GM23338 (cell line): ENCODE results near the gene MTAP. TPM values are rescaled to one million over a fixed set of nuclear protein-coding genes. Genes with fewer than 3 reads are reported as not detected.

Source experiments
- ATAC-seq: fragments of 200-7000 bp; cut with Tn5 transposase; 3 replicates; pipeline ENCODE4 v1.9.1; 2020
- DNase-seq: peaks from one replicate; pipeline ENCODE4 v3.0.0-alpha.2; 2015; ENCODE audit warnings: low spot score
- H2AFZ ChIP-seq: fragments of 200-600 bp; sonication (generic); 2 replicates; pipeline ENCODE4 v1.8.0; 2016; ENCODE audit warnings: antibody characterized with exemption, mild to moderate bottlenecking, moderate library complexity
- H3F3A ChIP-seq: fragments of 200-600 bp; sonication (generic); replicated peaks from 2 replicates; pipeline ENCODE4 v1.8.0; 2017; ENCODE audit warnings: antibody characterized with exemption, mixed run types, low read depth
- H3K27ac ChIP-seq: fragments of 200-600 bp; sonication (generic); 2 replicates; pipeline ENCODE4 v1.6.1; 2016; ENCODE audit warnings: low read depth
- H3K27me3 ChIP-seq: fragments of 200-600 bp; sonication (generic); 2 replicates; pipeline ENCODE4 v1.8.0; 2016; ENCODE audit warnings: mild to moderate bottlenecking, mixed run types, moderate library complexity; ENCODE audit not compliant: insufficient read depth
- H3K36me3 ChIP-seq: fragments of 200-600 bp; sonication (generic); 2 replicates; pipeline ENCODE4 v1.8.0; 2016; ENCODE audit warnings: mild to moderate bottlenecking; ENCODE audit not compliant: insufficient read depth
- H3K4me1 ChIP-seq: fragments of 200-600 bp; sonication (generic); 2 replicates; pipeline ENCODE4 v1.8.0; 2016; ENCODE audit warnings: mild to moderate bottlenecking, moderate library complexity; ENCODE audit not compliant: insufficient read depth
- H3K4me2 ChIP-seq: fragments of 200-600 bp; sonication (generic); 2 replicates; pipeline ENCODE4 v1.7.1; 2017; ENCODE audit warnings: mixed run types
- H3K4me3 ChIP-seq: fragments of 200-600 bp; sonication (generic); 2 replicates; pipeline ENCODE4 v1.6.1; 2016; ENCODE audit warnings: mixed run types
- H3K79me2 ChIP-seq: fragments of 200-600 bp; sonication (generic); replicated peaks from 2 replicates; pipeline ENCODE4 v1.8.0; 2017; ENCODE audit warnings: mild to moderate bottlenecking; ENCODE audit not compliant: insufficient read depth
- H3K9me2 ChIP-seq: fragments of 200-600 bp; sonication (generic); 2 replicates; pipeline ENCODE4 v1.8.0; 2017; ENCODE audit not compliant: insufficient read depth
- H4K20me1 ChIP-seq: fragments of 200-600 bp; sonication (generic); replicated peaks from 2 replicates; pipeline ENCODE4 v1.8.0; 2017; ENCODE audit warnings: mild to moderate bottlenecking; ENCODE audit not compliant: insufficient read depth
- H3K27ac Mint-ChIP-seq: 2 replicates; pipeline ENCODE4 v1.8.0; 2020; ENCODE audit warnings: inconsistent platforms, mild to moderate bottlenecking, moderate library complexity, mixed read lengths
- H3K27me3 Mint-ChIP-seq: 3 replicates; pipeline ENCODE4 v1.8.0; 2022; ENCODE audit warnings: low read depth, mild to moderate bottlenecking, moderate library complexity, mixed read lengths, inconsistent platforms; ENCODE audit not compliant: insufficient read depth, poor library complexity
- H3K36me3 Mint-ChIP-seq: 3 replicates; pipeline ENCODE4 v1.8.0; 2021; ENCODE audit warnings: low read depth, mild to moderate bottlenecking, inconsistent platforms, moderate library complexity, mixed read lengths
- H3K4me1 Mint-ChIP-seq: 3 replicates; pipeline ENCODE4 v1.8.0; 2020; ENCODE audit warnings: mild to moderate bottlenecking, inconsistent platforms, mixed read lengths
- H3K4me3 Mint-ChIP-seq: 3 replicates; pipeline ENCODE4 v1.8.0; 2021; ENCODE audit warnings: moderate library complexity, mild to moderate bottlenecking, inconsistent platforms, mixed read lengths
- H3K9me3 Mint-ChIP-seq: 3 replicates; pipeline ENCODE4 v1.8.0; 2020; ENCODE audit warnings: moderate library complexity, mild to moderate bottlenecking, inconsistent platforms, mixed read lengths
- CREB1 ChIP-seq: fragments of 250-450 bp; sonication (Bioruptor Pico); IDR thresholded peaks from 2 replicates; pipeline ENCODE4 v1.5.0; 2020; ENCODE audit warnings: low read depth, mild to moderate bottlenecking, moderate library complexity
- EZH2 ChIP-seq: fragments of 200-600 bp; sonication (generic); IDR thresholded peaks from one replicate; pipeline ENCODE4 v1.8.0; 2017; ENCODE audit warnings: antibody characterized with exemption, mild to moderate bottlenecking, low read depth; ENCODE audit not compliant: unreplicated experiment
- REST ChIP-seq: IDR thresholded peaks from one replicate; pipeline ENCODE4 v1.6.1; 2018; ENCODE audit warnings: antibody characterized with exemption; ENCODE audit not compliant: unreplicated experiment
- polyA plus RNA-seq: library from polyadenylated mRNA; unstranded; fragments of >200 nt; fragmentation: Nextera tagmentation; extraction: Ambion mirVana; gene quantifications from 2 replicates; pipeline ENCODE4 v1.2.1, GENCODE V29; 2016
- total RNA-seq: library from RNA; depleted of rRNA; stranded (reverse); fragments of >200 nt; shearing (Covaris generic); gene quantifications from 2 replicates; pipeline ENCODE4 v1.2.3, GENCODE V29; 2014

The MTAP gene
- total and polyA plus RNA-seq, 2 experiments from 2014 or later: 61.8 to 70.0 TPM

GRCh38 chr9:21969011-21969940, 166.8 kb downstream of the MTAP start:
- H3K27me3 ChIP-seq: peaks cover 100% of the 10 kb centered on the region
- H3F3A ChIP-seq: peaks cover 57% of the 10 kb centered on the region
- H3K36me3 Mint-ChIP-seq: no peaks in the 10 kb centered on the region; the same call in 2 of the 3 replicates
- no peak overlapping the region for H3K27ac ChIP-seq
- no peaks in the 10 kb centered on the region for H3K9me2 ChIP-seq
- peak overlapping the region; percentile 69 for H3K4me2 ChIP-seq
- peaks cover 49% of the 10 kb centered on the region for H3K4me1 Mint-ChIP-seq
- peak; percentile 45 for ATAC-seq
- peaks cover 98% of the 10 kb centered on the region for H3K27me3 Mint-ChIP-seq
- peak overlapping the region; percentile 35 for H3K4me3 ChIP-seq
- no peak overlapping the region for H3K27ac Mint-ChIP-seq
- H3K4me3 Mint-ChIP-seq: peak overlapping the region; percentile 59
- H2AFZ ChIP-seq: no peak overlapping the region
- H3K36me3 ChIP-seq: no peaks in the 10 kb centered on the region; the same call in 1 of the 2 replicates
- peaks cover 36% of the 10 kb centered on the region for H4K20me1 ChIP-seq
- H3K4me1 ChIP-seq: peaks cover 54% of the 10 kb centered on the region
- peak; percentile 93 for DNase-seq
- H3K79me2 ChIP-seq: no peaks in the 10 kb centered on the region
- TF ChIP-seq EZH2: peak; percentile 80
- TF ChIP-seq CREB1 (CRISPR knock-in tag): no peak
- peaks cover 3% of the 10 kb centered on the region; the same call in 2 of the 3 replicates for H3K9me3 Mint-ChIP-seq

- peaks cover 98% of the 10 kb centered on the region for H3K27me3 Mint-ChIP-seq
- no peak overlapping the region for H2AFZ ChIP-seq
- peak; percentile 44 for DNase-seq
- H3F3A ChIP-seq: peaks cover 59% of the 10 kb centered on the region
- peaks cover 52% of the 10 kb centered on the region for H3K4me1 Mint-ChIP-seq
- H3K4me2 ChIP-seq: peak overlapping the region; percentile 69
- peak overlapping the region; percentile 28 for H3K4me3 Mint-ChIP-seq
- H3K36me3 Mint-ChIP-seq: no peaks in the 10 kb centered on the region; the same call in 2 of the 3 replicates
- peak; percentile 4 for ATAC-seq
- H3K79me2 ChIP-seq: no peaks in the 10 kb centered on the region
- TF ChIP-seq REST (no peak), EZH2 (peak; percentile 89)
- peaks cover 51% of the 10 kb centered on the region for H3K4me1 ChIP-seq
- peaks cover 3% of the 10 kb centered on the region; the same call in 2 of the 3 replicates for H3K9me3 Mint-ChIP-seq
- H3K9me2 ChIP-seq: no peaks in the 10 kb centered on the region
- no peak overlapping the region for H3K27ac ChIP-seq
- no peak overlapping the region for H3K27ac Mint-ChIP-seq
- H3K4me3 ChIP-seq: peak overlapping the region; percentile 43; the same call in 1 of the 2 replicates
- H3K27me3 ChIP-seq: peaks cover 100% of the 10 kb centered on the region
- no peaks in the 10 kb centered on the region; the same call in 1 of the 2 replicates for H3K36me3 ChIP-seq
- peaks cover 36% of the 10 kb centered on the region for H4K20me1 ChIP-seq
These were observed 167.7 kb downstream of the MTAP start for GRCh38 chr9:21969951-21970799.
